IMR-90 (cell line): ENCODE results near the gene ADGRG7. TPM values are rescaled to one million over a fixed set of nuclear protein-coding genes. Genes with fewer than 3 reads are reported as not detected.

Experiments
- ATAC-seq: fragments of 200-7000 bp; cut with Tn5 transposase; 2 replicates; pipeline ENCODE4 v1.9.1; 2020; ENCODE audit warnings: low read depth, mild to moderate bottlenecking, moderate library complexity
- BruUV-seq: library from RNA; stranded (reverse); fragments of 400-500 nt; replicated peaks from 2 replicates; lab custom pipeline; 2021; lab: Mats Ljungman, UMichigan
- CTCF ChIA-PET: fragments of 300-600 bp; formaldehyde crosslinking; extraction: SDS; loops from one replicate; lab custom pipeline; 2021; ENCODE audit warnings: antibody characterized with exemption; lab: Yijun Ruan, JAX
- POLR2A ChIA-PET: fragments of 300-600 bp; sonication (Branson Sonifier 250); formaldehyde crosslinking; loops from one replicate; lab custom pipeline; 2022; ENCODE audit warnings: antibody characterized with exemption; ENCODE audit not compliant: unreplicated experiment; lab: Charles Lee
- DNase-seq: peaks from one replicate; pipeline ENCODE4 v3.0.0; 2013
- H2AFZ ChIP-seq: replicated peaks from 2 replicates; pipeline ENCODE3; 2013; ENCODE audit warnings: low read length, mild to moderate bottlenecking; ENCODE audit not compliant: poor library complexity
- H2AK5ac ChIP-seq: 2 replicates; pipeline ENCODE4 v1.6.1; 2013; ENCODE audit warnings: low read depth, low read length, inconsistent platforms
- H2AK9ac ChIP-seq: replicated peaks from 2 replicates; pipeline ENCODE3; 2013; ENCODE audit warnings: mild to moderate bottlenecking, low read depth, low read length, moderate library complexity; ENCODE audit not compliant: poor library complexity
- H2BK120ac ChIP-seq: 2 replicates; pipeline ENCODE4 v1.6.1; 2013; ENCODE audit warnings: low read depth, low read length, inconsistent platforms
- H2BK15ac ChIP-seq: 3 replicates; pipeline ENCODE4 v1.6.1; 2013; ENCODE audit warnings: low read depth, low read length, inconsistent platforms
- H2BK20ac ChIP-seq: 2 replicates; pipeline ENCODE4 v1.6.1; 2013; ENCODE audit warnings: low read depth, mild to moderate bottlenecking, inconsistent platforms, low read length, moderate library complexity
- H2BK5ac ChIP-seq: 2 replicates; pipeline ENCODE4 v1.6.1; 2013; ENCODE audit warnings: mild to moderate bottlenecking, low read depth, low read length, inconsistent platforms; ENCODE audit not compliant: poor library complexity, severe bottlenecking
- H3K14ac ChIP-seq: replicated peaks from 2 replicates; pipeline ENCODE4 v1.6.1; 2013; ENCODE audit warnings: low read depth, low read length, inconsistent platforms
- H3K18ac ChIP-seq: 2 replicates; pipeline ENCODE4 v1.6.1; 2013; ENCODE audit warnings: low read depth, low read length, control low read depth
- H3K23ac ChIP-seq: 2 replicates; pipeline ENCODE4 v1.6.1; 2013; ENCODE audit warnings: low read depth, low read length, inconsistent platforms
- H3K27ac ChIP-seq: 2 replicates; pipeline ENCODE4 v1.5.1; 2013; ENCODE audit warnings: mild to moderate bottlenecking, control low read depth, low read length; ENCODE audit not compliant: insufficient read depth
- H3K27me3 ChIP-seq: 2 replicates; pipeline ENCODE4 v1.6.1; 2013; ENCODE audit warnings: low read length; ENCODE audit not compliant: control insufficient read depth, insufficient read depth
- H3K36me3 ChIP-seq: 2 replicates; pipeline ENCODE4 v1.6.1; 2013; ENCODE audit warnings: low read length, mixed read lengths; ENCODE audit not compliant: control insufficient read depth, insufficient read depth
- H3K4ac ChIP-seq: 2 replicates; pipeline ENCODE4 v1.6.1; 2013; ENCODE audit warnings: low read depth, low read length, inconsistent platforms
- H3K4me1 ChIP-seq: 2 replicates; pipeline ENCODE4 v1.6.1; 2013; ENCODE audit warnings: low read length, mixed read lengths; ENCODE audit not compliant: control insufficient read depth, insufficient read depth
- H3K4me2 ChIP-seq: 2 replicates; pipeline ENCODE4 v1.6.1; 2013; ENCODE audit warnings: low read depth, mild to moderate bottlenecking, control low read depth, low read length, moderate library complexity
- H3K4me3 ChIP-seq: 2 replicates; pipeline ENCODE4 v1.5.1; 2013; ENCODE audit warnings: low read depth, mild to moderate bottlenecking, control low read depth, low read length, moderate library complexity; ENCODE audit not compliant: insufficient read depth
- H3K56ac ChIP-seq: 2 replicates; pipeline ENCODE4 v1.6.1; 2013; ENCODE audit warnings: low read length, inconsistent platforms; ENCODE audit not compliant: insufficient read depth; ENCODE audit errors: extremely low read depth
- H3K79me1 ChIP-seq, 2 experiments: 2 replicates each; pipeline ENCODE4 v1.6.1; 2013; ENCODE audit warnings: low read length in 2 of 2, inconsistent platforms in 1 of 2, low read depth in 1 of 2
- H3K9ac ChIP-seq: 2 replicates; pipeline ENCODE4 v1.6.1; 2013; ENCODE audit warnings: low read depth, low read length, control low read depth
- H3K9me1 ChIP-seq: 2 replicates; pipeline ENCODE4 v1.6.1; 2013; ENCODE audit warnings: low read length, inconsistent platforms; ENCODE audit not compliant: insufficient read depth
- H3K9me3 ChIP-seq: 2 replicates; pipeline ENCODE4 v1.6.1; 2013; ENCODE audit warnings: low read length; ENCODE audit not compliant: control insufficient read depth, insufficient read depth
- H4K20me1 ChIP-seq: 2 replicates; pipeline ENCODE4 v1.6.1; 2013; ENCODE audit warnings: low read length, inconsistent platforms; ENCODE audit not compliant: insufficient read depth
- H4K5ac ChIP-seq: 2 replicates; pipeline ENCODE4 v1.6.1; 2013; ENCODE audit warnings: mild to moderate bottlenecking, low read depth, low read length, control low read depth
- H4K8ac ChIP-seq, 2 experiments: 2 replicates each; pipeline ENCODE4 v1.6.1; 2013; ENCODE audit warnings: low read depth in 2 of 2, low read length in 2 of 2, control low read depth in 1 of 2, inconsistent platforms in 1 of 2
- H4K91ac ChIP-seq: 2 replicates; pipeline ENCODE4 v1.6.1; 2013; ENCODE audit warnings: low read depth, low read length, inconsistent platforms; ENCODE audit not compliant: insufficient read depth
- FOS ChIP-seq: fragments of 150-350 bp; IDR thresholded peaks from 2 replicates; pipeline ENCODE4 v1.6.1; 2016; ENCODE audit warnings: low read depth, low read length
- MAZ ChIP-seq: IDR thresholded peaks from 2 replicates; pipeline ENCODE4 v1.6.1; 2012; ENCODE audit warnings: low read depth, mild to moderate bottlenecking, low read length, improper control_type of control experiment, moderate library complexity, borderline replicate concordance
- RCOR1 ChIP-seq: IDR thresholded peaks from 2 replicates; pipeline ENCODE4 v1.6.1; 2012; ENCODE audit warnings: mild to moderate bottlenecking, low read length, improper control_type of control experiment; ENCODE audit not compliant: insufficient replicate concordance
- USF2 ChIP-seq: fragments of 150-350 bp; IDR thresholded peaks from 2 replicates; pipeline ENCODE4 v1.6.1; 2017; ENCODE audit warnings: mild to moderate bottlenecking, antibody characterized with exemption, low read length, low read depth
- WGBS, 2 experiments: methylation state at CpG; one replicate each; pipeline versions ENCODE4 v1.1.5 to v1.1.7; 2013; ENCODE audit warnings: missing lambda C conversion rate in 2 of 2; ENCODE audit not compliant: insufficient read length in 1 of 2; ENCODE audit errors: extremely low coverage in 2 of 2; 5-methylcytosine and 5-hydroxymethylcytosine counted together
- dilution Hi-C: fragments of 300-500 bp; cut with HindIII; formaldehyde crosslinking; loops from one replicate; pipeline ENCODE4 v1.14.3; 2018; ENCODE audit warnings: low sequenced_read_pairs; ENCODE audit not compliant: unreplicated experiment
- in situ Hi-C: fragments of 300-500 bp; cut with MboI; formaldehyde crosslinking; loops from 3 replicates; pipeline ENCODE4 v1.14.3; 2019; ENCODE audit warnings: low sequenced_read_pairs, inconsistent platforms, mixed read lengths
- intact Hi-C: fragments of 100-400 bp; cut with micrococcal nuclease; formaldehyde crosslinking; loops from 2 replicates; pipeline ENCODE4 v1.10.0; 2022
- polyA plus RNA-seq, 3 experiments: library from polyadenylated mRNA; depleted of rRNA; stranded (reverse); fragments of >200 nt; gene quantifications; 2 replicates each; pipeline ENCODE4 v1.2.3, GENCODE V29; 2012; ENCODE audit warnings: low replicate concordance in 1 of 3
- total RNA-seq: library from RNA; depleted of rRNA; stranded (reverse); fragments of >200 nt; gene quantifications from 2 replicates; pipeline ENCODE4 v1.2.3, GENCODE V29; 2012
- TF ChIP-seq, protein P1 (sequence below): conservative IDR thresholded peaks from 2 replicates; pipeline ENCODE4 v1.5.1; 2012; ENCODE audit warnings: mild to moderate bottlenecking, low read depth, low read length, improper control_type of control experiment

ADGRG7 gene
- total and polyA plus RNA-seq, 2 of the 4 experiments (the other 2 are of a cell fraction), result not detected

DNA sequence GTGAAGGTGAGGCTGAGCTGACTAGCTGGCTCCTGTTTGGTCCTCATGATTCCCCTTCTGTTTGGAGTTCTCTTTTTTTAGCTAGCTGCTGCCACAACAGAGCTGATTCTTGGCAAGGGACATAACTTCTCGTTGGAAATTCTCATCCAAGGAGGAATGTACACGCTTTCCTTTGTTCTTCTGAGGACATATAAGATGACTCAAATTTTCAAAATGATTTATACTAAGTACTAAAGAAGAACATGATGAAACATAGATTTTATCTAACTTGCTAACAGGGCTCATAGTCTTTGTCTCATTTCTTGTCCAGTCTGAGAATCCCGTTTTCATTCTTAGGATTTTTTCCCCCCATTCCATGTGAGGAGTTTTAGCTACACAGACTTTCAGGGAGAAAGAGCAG is 97.0 kb downstream of the ADGRG7 start:
- H2BK15ac ChIP-seq, result no peak overlapping the region
- intact Hi-C loops (no loop called here), dilution Hi-C loops (no loop called here), in situ Hi-C loops (no loop called here)
- H3K9ac ChIP-seq, result no peak overlapping the region
- no peak overlapping the region for H2AK5ac ChIP-seq
- no peak overlapping the region for H3K56ac ChIP-seq
- no CpG with 5 or more reads among the region's 3 CpGs for WGBS, 2 experiments
- H4K8ac ChIP-seq, result no peak overlapping the region
- no peaks in the 10 kb centered on the region for H3K27me3 ChIP-seq
- no peak overlapping the region for H3K4me3 ChIP-seq
- H4K5ac ChIP-seq, result no peak overlapping the region; the same call in 1 of the 2 replicates
- no peaks in the 10 kb centered on the region; the same call in none of the 2 replicates for H3K4me1 ChIP-seq
- H4K91ac ChIP-seq, result no peak overlapping the region
- ChIA-PET CTCF (no interaction called here), POLR2A (no interaction called here)
- H3K18ac ChIP-seq, result no peak overlapping the region
- H3K4me2 ChIP-seq, result no peak overlapping the region
- H3K9me1 ChIP-seq, result no peaks in the 10 kb centered on the region
- no peak overlapping the region for H3K23ac ChIP-seq
- H2AFZ ChIP-seq, result no peak overlapping the region
- H2BK20ac ChIP-seq, result no peak overlapping the region
- H3K36me3 ChIP-seq, result 0 out of 2 replicates have a peak, but pooled peaks cover 4% of the 10 kb centered on the region
- no peak overlapping the region for H3K27ac ChIP-seq
- no peak for TF ChIP-seq FOS
- no peak for TF ChIP-seq RCOR1
- no peak for TF ChIP-seq MAZ
- TF ChIP-seq USF2, result no peak
- TF ChIP-seq, protein P1, sequence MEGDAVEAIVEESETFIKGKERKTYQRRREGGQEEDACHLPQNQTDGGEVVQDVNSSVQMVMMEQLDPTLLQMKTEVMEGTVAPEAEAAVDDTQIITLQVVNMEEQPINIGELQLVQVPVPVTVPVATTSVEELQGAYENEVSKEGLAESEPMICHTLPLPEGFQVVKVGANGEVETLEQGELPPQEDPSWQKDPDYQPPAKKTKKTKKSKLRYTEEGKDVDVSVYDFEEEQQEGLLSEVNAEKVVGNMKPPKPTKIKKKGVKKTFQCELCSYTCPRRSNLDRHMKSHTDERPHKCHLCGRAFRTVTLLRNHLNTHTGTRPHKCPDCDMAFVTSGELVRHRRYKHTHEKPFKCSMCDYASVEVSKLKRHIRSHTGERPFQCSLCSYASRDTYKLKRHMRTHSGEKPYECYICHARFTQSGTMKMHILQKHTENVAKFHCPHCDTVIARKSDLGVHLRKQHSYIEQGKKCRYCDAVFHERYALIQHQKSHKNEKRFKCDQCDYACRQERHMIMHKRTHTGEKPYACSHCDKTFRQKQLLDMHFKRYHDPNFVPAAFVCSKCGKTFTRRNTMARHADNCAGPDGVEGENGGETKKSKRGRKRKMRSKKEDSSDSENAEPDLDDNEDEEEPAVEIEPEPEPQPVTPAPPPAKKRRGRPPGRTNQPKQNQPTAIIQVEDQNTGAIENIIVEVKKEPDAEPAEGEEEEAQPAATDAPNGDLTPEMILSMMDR, result no peak
- H2BK5ac ChIP-seq, result no peak overlapping the region
- H2AK9ac ChIP-seq, result no peak overlapping the region
- peaks cover 0 to 8% of the 10 kb centered on the region in 2 experiments; a peak in 1 of 4 replicates for H3K79me1 ChIP-seq
- no peak overlapping the region for H2BK120ac ChIP-seq
- H3K14ac ChIP-seq, result no peak overlapping the region
- H3K9me3 ChIP-seq, result no peaks in the 10 kb centered on the region
- peak; percentile 13 for DNase-seq
- BruUV-seq, result no TSS peak
- ATAC-seq, result no peak
- no peak overlapping the region for H3K4ac ChIP-seq
- H4K20me1 ChIP-seq, result peaks cover 15% of the 10 kb centered on the region; the same call in 1 of the 2 replicates
